ENCODE measurements around the gene TOE1. TPM values are rescaled to one million over a fixed set of nuclear protein-coding genes. Genes with fewer than 3 reads are reported as not detected.

Gene TOE1
- total RNA-seq, 2 experiments from 2014 or later: 22.1 to 30.2 TPM

DNA sequence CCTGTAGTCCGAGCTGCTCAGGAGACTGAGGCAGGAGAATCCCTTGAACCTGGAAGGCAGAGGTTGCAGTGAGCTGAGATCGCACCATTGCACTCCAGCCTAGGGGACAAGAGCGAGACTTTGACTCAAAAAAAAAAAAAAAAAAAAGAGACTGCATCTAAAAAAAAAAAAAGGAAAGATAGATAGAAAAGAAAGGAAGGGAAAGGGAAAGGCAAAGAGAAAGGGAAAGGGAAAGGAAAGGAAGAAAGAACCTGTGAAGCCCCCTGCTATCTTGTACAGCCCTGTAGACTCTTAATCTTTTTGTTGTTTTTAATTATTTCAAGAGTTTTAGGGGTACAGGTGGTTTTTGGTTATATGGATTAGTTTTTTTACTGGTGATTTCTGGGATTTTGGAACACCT is 46.2 kb downstream of the TOE1 start:
- POLR2A ChIA-PET: no interaction called here
- no peaks in the 10 kb centered on the region for H3K9me2 ChIP-seq (ENCODE audit: insufficient read depth, low read length)
- no peaks in the 10 kb centered on the region for H3K4me1 ChIP-seq (ENCODE audit: insufficient read depth, low read length, poor library complexity, severe bottlenecking)
- H3K27ac ChIP-seq (ENCODE audit: low read depth, low read length, poor library complexity, severe bottlenecking): no peak overlapping the region
- intact Hi-C loops (cut with micrococcal nuclease; ENCODE audit: unreplicated experiment): no loop called here
- no peak overlapping the region for H2AFZ ChIP-seq (ENCODE audit: low read length)
- no peaks in the 10 kb centered on the region for H4K20me1 ChIP-seq (ENCODE audit: insufficient read depth, low read length)
- TF ChIP-seq EZH2phosphoT487 (IDR thresholded peaks at IDR 0.05; ENCODE audit: borderline replicate concordance, low read depth, low read length): no peak
- TF ChIP-seq CTCF (conservative IDR thresholded peaks at IDR 0.05; ENCODE audit: low read length): no peak
- no peak overlapping the region for H3K4me3 ChIP-seq (ENCODE audit: low read depth, low read length, poor library complexity, severe bottlenecking)
- no peak for DNase-seq (ENCODE audit: low spot score)
- H3K9me3 ChIP-seq (ENCODE audit: low read length): no peaks in the 10 kb centered on the region
- H3K4me2 ChIP-seq (ENCODE audit: low read length): no peak overlapping the region
- H3K36me3 ChIP-seq (ENCODE audit: insufficient read depth, low read length): no peaks in the 10 kb centered on the region
- H3K79me2 ChIP-seq (ENCODE audit: insufficient read depth, low read depth, low read length): no peaks in the 10 kb centered on the region
- CTCF ChIA-PET (ENCODE audit: unreplicated experiment): no interaction called here
- BruUV-seq (replicated peaks): no TSS peak

Other genes with a start within 250 kb of the TOE1 start
- 0.13 and 0.28 TPM in 2 replicates for gene ZSWIM5, start 133.6 kb upstream of the TOE1 start, total RNA-seq (2014; rRNA removed; shearing (Covaris generic))
- 0.26 and 0.42 TPM in 2 replicates for gene ZSWIM5, start 133.6 kb upstream of the TOE1 start, total RNA-seq (2022)
- 25.2 and 27.1 TPM in 2 replicates for gene HPDL, start 13.3 kb upstream of the TOE1 start, total RNA-seq (2014; rRNA removed; shearing (Covaris generic))
- gene HPDL, start 13.3 kb upstream of the TOE1 start, total RNA-seq (2022): 21.9 and 25.8 TPM in 2 replicates
- 46.6 and 52.6 TPM in 2 replicates for gene MUTYH, start 270 bp downstream of the TOE1 start, total RNA-seq (2014; rRNA removed; shearing (Covaris generic))
- gene MUTYH, start 270 bp downstream of the TOE1 start, total RNA-seq (2022): 69.7 and 70.1 TPM in 2 replicates
- gene TESK2, start 151.0 kb downstream of the TOE1 start, total RNA-seq (2014; rRNA removed; shearing (Covaris generic)): 4.9 and 5.0 TPM in 2 replicates
- gene TESK2, start 151.0 kb downstream of the TOE1 start, total RNA-seq (2022): 6.6 and 9.2 TPM in 2 replicates
- 2.9 and 7.4 TPM in 2 replicates for gene CCDC163, start 159.9 kb downstream of the TOE1 start, total RNA-seq (2014; rRNA removed; shearing (Covaris generic))
- gene CCDC163, start 159.9 kb downstream of the TOE1 start, total RNA-seq (2022): 17.2 and 21.1 TPM in 2 replicates
- 7.6 and 8.1 TPM in 2 replicates for gene MMACHC, start 160.1 kb downstream of the TOE1 start, total RNA-seq (2014; rRNA removed; shearing (Covaris generic))
- 13.3 and 15.9 TPM in 2 replicates for gene MMACHC, start 160.1 kb downstream of the TOE1 start, total RNA-seq (2022)
- gene PRDX1, start 181.7 kb downstream of the TOE1 start, total RNA-seq (2014; rRNA removed; shearing (Covaris generic)): 725 and 814 TPM in 2 replicates
- gene PRDX1, start 181.7 kb downstream of the TOE1 start, total RNA-seq (2022): 851 and 938 TPM in 2 replicates
- gene AKR1A1, start 210.7 kb downstream of the TOE1 start, total RNA-seq (2014; rRNA removed; shearing (Covaris generic)): 110 and 142 TPM in 2 replicates
- gene AKR1A1, start 210.7 kb downstream of the TOE1 start, total RNA-seq (2022): 141 and 152 TPM in 2 replicates
- gene NASP, start 243.9 kb downstream of the TOE1 start, total RNA-seq (2014; rRNA removed; shearing (Covaris generic)): 210 and 267 TPM in 2 replicates
- 373 and 394 TPM in 2 replicates for gene NASP, start 243.9 kb downstream of the TOE1 start, total RNA-seq (2022)

All from OCI-LY7 (cell line).